GM12872 (cell line): ENCODE data around the gene CDC26.

Source experiments
- CTCF ChIP-seq: IDR thresholded peaks from 3 replicates; pipeline ENCODE4 v1.5.1; 2011; ENCODE audit warnings: low read depth, mild to moderate bottlenecking, low read length, moderate library complexity; ENCODE audit not compliant: insufficient read depth

Gene CDC26

GRCh38 chr9:113289091-113289490 is 13.7 kb upstream of the CDC26 start:
- TF ChIP-seq CTCF = no peak

GRCh38 chr9:113281356-113281755 is 6.0 kb upstream of the CDC26 start:
- no peak for TF ChIP-seq CTCF

DNA sequence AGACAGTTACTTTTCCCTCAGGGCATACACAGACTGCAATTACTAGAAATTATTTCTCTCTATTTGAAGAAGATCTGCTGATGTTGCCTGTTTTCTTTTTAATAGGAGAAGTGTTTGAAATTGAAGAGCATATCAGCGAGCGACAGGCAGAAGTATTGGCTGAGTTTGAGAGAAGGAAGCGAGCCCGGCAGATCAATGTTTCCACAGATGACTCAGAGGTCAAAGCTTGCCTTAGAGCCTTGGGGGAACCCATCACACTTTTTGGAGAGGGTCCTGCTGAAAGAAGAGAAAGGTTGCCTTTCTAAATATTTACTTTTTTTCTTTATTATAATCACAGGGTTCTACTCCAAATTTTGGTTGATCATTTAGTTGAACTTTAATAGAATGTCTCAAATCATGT is 3.5 kb upstream of the CDC26 start:
- no peak for TF ChIP-seq CTCF

GRCh38 chr9:113274474-113275156 is 757 bp downstream of the CDC26 start:
- TF ChIP-seq CTCF = peak; percentile 70

DNA sequence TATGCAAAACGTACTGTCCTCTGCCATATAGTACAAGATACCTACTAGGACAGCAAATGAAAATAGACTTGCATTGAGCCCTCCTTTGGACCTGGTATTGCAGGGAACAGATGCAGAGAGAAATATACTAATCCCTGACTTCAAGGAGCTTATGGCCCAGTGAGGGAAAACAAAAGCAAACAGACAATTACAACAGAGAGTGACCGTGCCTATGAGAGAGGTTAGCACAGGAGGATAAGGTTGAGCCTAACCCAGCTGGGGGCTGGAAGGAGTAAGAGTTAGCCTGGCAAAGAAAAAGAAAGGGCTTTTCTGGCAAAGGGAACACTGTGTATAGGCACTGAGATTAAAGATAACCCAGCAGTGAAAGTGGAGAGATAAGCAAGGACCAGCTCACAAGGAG is 5.5 kb downstream of the CDC26 start:
- TF ChIP-seq CTCF = no peak

GRCh38 chr9:113269355-113269754 is 6.0 kb downstream of the CDC26 start:
- no peak for TF ChIP-seq CTCF

- TF ChIP-seq CTCF = no peak
Observed at GRCh38 chr9:113267911-113268566, 7.3 kb downstream of the CDC26 start.
